Measurements from ENCODE around the gene DSE. TPM values are rescaled to one million over a fixed set of nuclear protein-coding genes. Genes with fewer than 3 reads are reported as not detected.

DSE gene
- total RNA-seq, 1 donor from 2014 or later, result 23.4 TPM

DNA sequence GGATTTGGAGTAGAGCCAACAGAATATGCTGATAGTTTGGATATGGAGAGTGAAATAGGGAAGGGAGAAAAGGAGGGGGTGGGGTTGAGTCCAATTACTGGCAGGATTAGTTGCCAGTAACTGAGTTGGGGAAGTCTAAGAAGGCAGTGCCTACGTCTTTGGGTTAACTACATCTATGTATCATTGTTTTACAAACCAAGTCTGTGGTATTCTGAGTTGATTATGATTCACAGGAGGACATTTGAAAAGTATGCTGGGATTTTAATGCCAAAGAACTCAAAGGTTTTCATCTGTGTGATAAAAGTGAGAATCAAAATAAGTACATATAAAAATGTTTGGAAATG is 14.7 kb downstream of the DSE start:
- ATAC-seq (ENCODE audit: low read depth) (no peak), DNase-seq (no peak)
- CTCF ChIA-PET, result no interaction called here
- Mint-ChIP-seq H3K27ac (no peak overlapping the region), H3K36me3 (ENCODE audit: low read depth) (no peaks in the 10 kb centered on the region), H3K4me3 (no peak overlapping the region), H3K27me3 (no peaks in the 10 kb centered on the region), H3K9me3 (no peaks in the 10 kb centered on the region), H3K4me1 (peaks cover 42% of the 10 kb centered on the region)
- intact Hi-C loops (cut with micrococcal nuclease), result no loop called here
- TF ChIP-seq, protein P1, sequence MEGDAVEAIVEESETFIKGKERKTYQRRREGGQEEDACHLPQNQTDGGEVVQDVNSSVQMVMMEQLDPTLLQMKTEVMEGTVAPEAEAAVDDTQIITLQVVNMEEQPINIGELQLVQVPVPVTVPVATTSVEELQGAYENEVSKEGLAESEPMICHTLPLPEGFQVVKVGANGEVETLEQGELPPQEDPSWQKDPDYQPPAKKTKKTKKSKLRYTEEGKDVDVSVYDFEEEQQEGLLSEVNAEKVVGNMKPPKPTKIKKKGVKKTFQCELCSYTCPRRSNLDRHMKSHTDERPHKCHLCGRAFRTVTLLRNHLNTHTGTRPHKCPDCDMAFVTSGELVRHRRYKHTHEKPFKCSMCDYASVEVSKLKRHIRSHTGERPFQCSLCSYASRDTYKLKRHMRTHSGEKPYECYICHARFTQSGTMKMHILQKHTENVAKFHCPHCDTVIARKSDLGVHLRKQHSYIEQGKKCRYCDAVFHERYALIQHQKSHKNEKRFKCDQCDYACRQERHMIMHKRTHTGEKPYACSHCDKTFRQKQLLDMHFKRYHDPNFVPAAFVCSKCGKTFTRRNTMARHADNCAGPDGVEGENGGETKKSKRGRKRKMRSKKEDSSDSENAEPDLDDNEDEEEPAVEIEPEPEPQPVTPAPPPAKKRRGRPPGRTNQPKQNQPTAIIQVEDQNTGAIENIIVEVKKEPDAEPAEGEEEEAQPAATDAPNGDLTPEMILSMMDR (IDR thresholded peaks at IDR 0.05), result no peak
- POLR2A ChIA-PET, result no interaction called here

GRCh38 chr6:116385921-116386320 is 15.2 kb downstream of the DSE start:
- CTCF ChIA-PET, result no interaction called here
- DNase-seq, result no peak
- TF ChIP-seq, protein P1 (IDR thresholded peaks at IDR 0.05), result no peak
- POLR2A ChIA-PET, result interaction anchor here (1.3 kb wide), 1 partner anchor 24 kb away, joined by 8 read pairs; no protein-coding TSS in a partner anchor
- no peaks in the 10 kb centered on the region for H3K9me3 Mint-ChIP-seq
- intact Hi-C loops (cut with micrococcal nuclease), result no loop called here
- H3K4me1 Mint-ChIP-seq, result peaks cover 47% of the 10 kb centered on the region
- no peaks in the 10 kb centered on the region for H3K36me3 Mint-ChIP-seq (ENCODE audit: low read depth)
- H3K27me3 Mint-ChIP-seq, result no peaks in the 10 kb centered on the region
- H3K4me3 Mint-ChIP-seq, result no peak overlapping the region
- H3K27ac Mint-ChIP-seq, result peak overlapping the region; percentile 33
- no peak for ATAC-seq (ENCODE audit: low read depth)

DNA sequence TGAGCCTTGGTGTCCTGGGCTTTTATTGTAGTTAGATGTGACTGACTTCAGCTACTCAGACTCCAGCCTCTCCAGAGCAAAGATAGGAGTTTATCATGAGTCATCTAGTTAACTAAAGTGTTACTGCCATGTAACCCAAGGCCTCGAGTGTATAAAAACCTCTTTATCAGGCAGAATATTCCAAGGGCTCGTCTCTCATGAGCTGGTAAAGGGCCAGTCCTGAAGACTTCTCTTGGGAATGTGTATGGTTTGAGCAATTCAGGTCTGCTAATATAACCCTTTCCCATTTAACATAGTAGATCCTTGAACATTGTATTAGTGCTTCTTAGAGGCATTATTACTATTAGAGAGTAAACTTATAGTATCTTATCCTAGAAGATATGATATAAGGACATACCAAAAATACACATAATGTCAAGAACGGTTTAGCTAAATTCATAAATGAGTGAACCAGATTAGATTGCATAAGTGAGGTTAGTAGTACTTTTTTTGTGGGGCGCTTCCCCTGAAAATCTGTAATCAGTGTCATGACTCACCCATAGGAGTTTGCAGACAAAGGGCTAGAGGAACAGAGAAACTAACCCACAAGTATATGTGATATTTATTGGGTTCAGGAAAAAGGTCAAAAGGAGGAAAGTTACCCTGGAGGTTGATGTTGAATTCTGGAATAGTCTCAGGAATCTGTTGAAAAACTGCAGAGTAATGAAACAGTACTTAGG is 16.0 kb downstream of the DSE start:
- CTCF ChIA-PET, result interaction anchor here (1.6 kb wide), 1 partner anchor 58 kb away, joined by 4 read pairs; no protein-coding TSS in a partner anchor
- H3K27me3 Mint-ChIP-seq, result no peaks in the 10 kb centered on the region
- peaks cover 55% of the 10 kb centered on the region for H3K4me1 Mint-ChIP-seq
- peak overlapping the region; percentile 72 for H3K27ac Mint-ChIP-seq
- TF ChIP-seq, protein P1 (IDR thresholded peaks at IDR 0.05), result no peak
- DNase-seq, result no peak
- H3K9me3 Mint-ChIP-seq, result no peaks in the 10 kb centered on the region
- POLR2A ChIA-PET, result interaction anchor here (0.6 to 1.3 kb wide), 2 partner anchors 23 to 82 kb away, joined by 4 to 8 read pairs; no protein-coding TSS in a partner anchor
- intact Hi-C loops (cut with micrococcal nuclease), result loop anchor here (1.0 kb wide), 3 partner anchors 7 to 16 kb away; partner anchors contain the start of gene DSE
- ATAC-seq (ENCODE audit: low read depth), result no peak
- peak overlapping the region; percentile 67 for H3K4me3 Mint-ChIP-seq
- H3K36me3 Mint-ChIP-seq (ENCODE audit: low read depth), result no peaks in the 10 kb centered on the region

DNA sequence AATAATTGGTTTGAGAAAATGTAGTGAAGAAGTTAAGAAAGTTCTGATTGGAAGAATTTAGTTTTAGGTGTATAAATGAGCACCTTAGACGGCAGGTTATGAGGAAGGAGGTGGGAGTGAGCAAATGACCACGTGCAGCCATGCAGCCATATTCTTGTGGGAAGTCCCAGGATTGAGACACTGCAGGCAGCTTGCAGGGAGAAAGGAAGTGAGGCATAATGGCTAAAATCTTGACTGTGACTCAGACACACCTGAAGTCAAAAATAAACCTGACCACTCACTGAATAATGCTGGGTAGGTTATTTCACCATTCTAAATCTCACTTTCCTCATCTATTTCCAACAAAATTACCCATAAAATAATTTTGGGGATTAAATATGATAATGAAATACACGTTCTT is 16.6 kb downstream of the DSE start:
- no peaks in the 10 kb centered on the region for H3K9me3 Mint-ChIP-seq
- intact Hi-C loops (cut with micrococcal nuclease), result loop anchor here (1.0 kb wide), 3 partner anchors 8 to 17 kb away; partner anchors contain the start of gene DSE
- H3K27ac Mint-ChIP-seq, result peak overlapping the region; percentile 72
- peaks cover 60% of the 10 kb centered on the region for H3K4me1 Mint-ChIP-seq
- DNase-seq (no peak), ATAC-seq (ENCODE audit: low read depth) (peak; percentile 53)
- H3K4me3 Mint-ChIP-seq, result peak overlapping the region; percentile 67
- ChIA-PET POLR2A (interaction anchor here (1.3 kb wide), 1 partner anchor 23 kb away, joined by 8 read pairs; no protein-coding TSS in a partner anchor), CTCF (interaction anchor here (1.6 kb wide), 1 partner anchor 57 kb away, joined by 4 read pairs; no protein-coding TSS in a partner anchor)
- no peaks in the 10 kb centered on the region for H3K36me3 Mint-ChIP-seq (ENCODE audit: low read depth)
- TF ChIP-seq, protein P1 (IDR thresholded peaks at IDR 0.05), result no peak
- H3K27me3 Mint-ChIP-seq, result no peaks in the 10 kb centered on the region

- no peaks in the 10 kb centered on the region for H3K27me3 Mint-ChIP-seq
- no peak overlapping the region for H3K4me3 Mint-ChIP-seq
- peaks cover 75% of the 10 kb centered on the region for H3K4me1 Mint-ChIP-seq
- intact Hi-C loops (cut with micrococcal nuclease), result no loop called here
- CTCF ChIA-PET, result no interaction called here
- TF ChIP-seq, protein P1 (IDR thresholded peaks at IDR 0.05), result no peak
- DNase-seq, result no peak
- H3K27ac Mint-ChIP-seq, result peak overlapping the region; percentile 27
- H3K9me3 Mint-ChIP-seq, result no peaks in the 10 kb centered on the region
- no peak for ATAC-seq (ENCODE audit: low read depth)
- POLR2A ChIA-PET, result interaction anchor here (0.7 kb wide), 1 partner anchor 53 kb away, joined by 3 read pairs; no protein-coding TSS in a partner anchor
- no peaks in the 10 kb centered on the region for H3K36me3 Mint-ChIP-seq (ENCODE audit: low read depth)
Measured at GRCh38 chr6:116388924-116389323, 18.2 kb downstream of the DSE start.
